ENCODE measurements around the gene NPAS3.

- no peak for TF ChIP-seq CTCF (conservative IDR thresholded peaks at IDR 0.05; ENCODE audit: low read depth, low read length)
- no peak for TF ChIP-seq EZH2 (IDR thresholded peaks at IDR 0.05; ENCODE audit: borderline replicate concordance, low read depth, low read length, poor library complexity, severe bottlenecking)
Measured at GRCh38 chr14:33715227-33715528, 776.5 kb downstream of the NPAS3 start.
